GM06990 (cell line): ENCODE results near the gene HBG1.
"Not testable (repeated sequence)": the region's sequence is repeated elsewhere in the genome, so short reads cannot be mapped to it uniquely, and the experiment has no call there.

Experiments used
- DNase-seq: peaks from one replicate; pipeline ENCODE4 v3.0.0-alpha.2; 2011; ENCODE audit not compliant: insufficient read length; ENCODE audit errors: extremely low read depth
- H3K27me3 ChIP-seq: replicated peaks from 2 replicates; pipeline ENCODE4 v1.6.0; 2011; ENCODE audit warnings: low read length; ENCODE audit not compliant: control insufficient read depth, insufficient read depth
- H3K36me3 ChIP-seq: 2 replicates; pipeline ENCODE4 v1.5.1; 2011; ENCODE audit warnings: low read length; ENCODE audit not compliant: control insufficient read depth, insufficient read depth
- H3K4me3 ChIP-seq: replicated peaks from 2 replicates; pipeline ENCODE4 v1.5.1; 2011; ENCODE audit warnings: low read depth, mild to moderate bottlenecking, control low read depth, low read length
- CTCF ChIP-seq: IDR thresholded peaks from 2 replicates; pipeline ENCODE4 v1.5.1; 2011; ENCODE audit warnings: low read length, control low read depth, mild to moderate bottlenecking, inconsistent platforms; ENCODE audit not compliant: insufficient read depth, poor library complexity, severe bottlenecking

HBG1 gene

GRCh38 chr11:5249807-5250396 is at the start of gene HBG1:
Gene HBG1, minus strand, starts transcription at chr11:5249857. Its CDS starts 53 bp downstream, at chr11:5249804.
- not testable (repeated sequence) for H3K36me3 ChIP-seq, H3K4me3 ChIP-seq, DNase-seq, H3K27me3 ChIP-seq

- H3K36me3 ChIP-seq = no peaks in the 10 kb centered on the region
- TF ChIP-seq CTCF = no peak
- no peaks in the 10 kb centered on the region for H3K27me3 ChIP-seq
- DNase-seq = no peak
- no peak overlapping the region for H3K4me3 ChIP-seq
Observed at GRCh38 chr11:5298451-5298850, 48.8 kb upstream of the HBG1 start.

- H3K27me3 ChIP-seq = no peaks in the 10 kb centered on the region
- H3K36me3 ChIP-seq = no peaks in the 10 kb centered on the region
- no peak overlapping the region for H3K4me3 ChIP-seq
- DNase-seq = no peak
- TF ChIP-seq CTCF = no peak
Observed at GRCh38 chr11:5297721-5298323, 48.2 kb upstream of the HBG1 start.

- not testable (repeated sequence) for H3K36me3 ChIP-seq, H3K27me3 ChIP-seq, DNase-seq, H3K4me3 ChIP-seq
Observed at GRCh38 chr11:5294342-5294995, 44.8 kb upstream of the HBG1 start.

GRCh38 chr11:5293028-5293427 is 43.4 kb upstream of the HBG1 start:
- no peaks in the 10 kb centered on the region for H3K27me3 ChIP-seq
- no peak for DNase-seq
- no peak for TF ChIP-seq CTCF

GRCh38 chr11:5291207-5291838 is 41.7 kb upstream of the HBG1 start:
- H3K27me3 ChIP-seq = no peaks in the 10 kb centered on the region
- peak; percentile 74 for TF ChIP-seq CTCF
- H3K4me3 ChIP-seq = no peak overlapping the region
- no peaks in the 10 kb centered on the region for H3K36me3 ChIP-seq
- DNase-seq = no peak

More at GRCh38 chr11:5293028-5293427, 43.4 kb upstream of the HBG1 start:
- H3K36me3 ChIP-seq = no peaks in the 10 kb centered on the region
- no peak overlapping the region for H3K4me3 ChIP-seq
